Activated T-helper 1 cell treated with anti-CD3 and anti-CD28 coated beads, Interleukin-12 subunit alpha, Interleukin-12 subunit beta, Interleukin-2, Interleukin-4 antibody, amounts not matched to agents 30 ng/mL and 10 ng/mL and 1 ng/mL, durations not matched to agents 14 hours and 24 hours and 36 hours (primary cell): Measurements from ENCODE around the gene FGGY. TPM values are rescaled to one million over a fixed set of nuclear protein-coding genes. Genes with fewer than 3 reads are reported as not detected.

Experiments
- DNase-seq: peaks from one replicate; pipeline ENCODE4 v3.0.0; 2021; ENCODE audit warnings: low spot score
- H3K27ac Mint-ChIP-seq: one replicate; pipeline ENCODE4 v1.8.0; 2021; ENCODE audit warnings: mild to moderate bottlenecking, mixed read lengths
- H3K27me3 Mint-ChIP-seq: one replicate; pipeline ENCODE4 v1.8.0; 2022; ENCODE audit warnings: mild to moderate bottlenecking, moderate library complexity, mixed read lengths; ENCODE audit not compliant: insufficient read depth
- H3K36me3 Mint-ChIP-seq: one replicate; pipeline ENCODE4 v1.8.0; 2021; ENCODE audit warnings: low read depth, mixed read lengths
- H3K4me1 Mint-ChIP-seq: one replicate; pipeline ENCODE4 v1.8.0; 2021; ENCODE audit warnings: low read depth, mixed read lengths
- H3K4me3 Mint-ChIP-seq: one replicate; pipeline ENCODE4 v1.8.0; 2021; ENCODE audit warnings: mild to moderate bottlenecking, moderate library complexity, mixed read lengths
- H3K9me3 Mint-ChIP-seq: one replicate; pipeline ENCODE4 v1.8.0; 2021; ENCODE audit warnings: mixed read lengths
- intact Hi-C: fragments of 100-400 bp; cut with micrococcal nuclease; formaldehyde crosslinking; loops from one replicate; pipeline ENCODE4 v1.15.1; 2024
- total RNA-seq: library from RNA; stranded (reverse); gene quantifications from 2 replicates; pipeline ENCODE4 v1.2.3, GENCODE V29; 2022

The FGGY gene
- total RNA-seq, 1 donor from 2014 or later = 7.1 TPM

DNA sequence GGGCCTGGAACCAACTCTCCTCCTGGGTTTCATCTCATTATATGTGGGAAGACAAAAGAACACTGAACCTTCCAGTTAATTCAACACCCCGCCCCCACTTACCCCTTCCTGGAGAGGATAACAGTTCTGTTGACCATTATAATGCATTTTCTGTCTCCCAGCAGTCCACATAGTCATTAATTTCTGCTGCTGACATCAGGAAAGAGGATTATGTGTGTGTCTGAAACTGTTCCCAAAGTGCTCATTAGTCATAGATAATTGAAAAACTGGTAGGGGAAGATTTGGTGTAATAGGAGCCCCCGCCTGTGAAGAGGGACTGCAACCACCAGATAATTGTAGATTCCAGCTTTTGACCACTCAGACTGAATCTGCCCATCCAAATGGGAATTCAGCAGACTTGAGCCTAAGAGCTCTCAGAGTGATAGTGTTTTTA is 208.7 kb downstream of the FGGY start:
- Mint-ChIP-seq H3K36me3 (no peaks in the 10 kb centered on the region), H3K27me3 (no peaks in the 10 kb centered on the region), H3K9me3 (peaks cover 3% of the 10 kb centered on the region), H3K27ac (no peak overlapping the region), H3K4me1 (no peaks in the 10 kb centered on the region), H3K4me3 (no peak overlapping the region)
- no peak for DNase-seq
- intact Hi-C loops = no loop called here

DNA sequence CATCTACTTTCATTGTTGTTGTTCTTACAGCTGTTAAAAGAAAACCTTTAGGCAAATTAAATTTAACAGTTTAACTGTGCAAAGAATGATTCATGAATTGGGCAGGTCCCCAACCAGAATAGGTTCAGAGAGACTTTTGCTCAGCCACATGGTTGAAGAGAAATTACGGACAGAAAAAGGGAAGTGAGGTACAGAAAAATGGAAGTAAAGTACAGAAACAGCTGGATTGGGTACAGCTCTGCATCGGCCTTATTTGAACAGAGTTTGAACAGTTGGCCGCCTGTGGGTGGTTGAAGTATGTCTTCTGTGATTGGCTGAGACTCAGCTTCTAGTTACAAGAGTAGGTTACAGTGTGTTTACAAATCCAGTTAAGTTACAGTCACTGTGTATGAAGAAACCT is 210.1 kb downstream of the FGGY start:
- Mint-ChIP-seq H3K27ac (no peak overlapping the region), H3K9me3 (peaks cover 3% of the 10 kb centered on the region), H3K36me3 (no peaks in the 10 kb centered on the region), H3K4me3 (no peak overlapping the region), H3K4me1 (no peaks in the 10 kb centered on the region), H3K27me3 (no peaks in the 10 kb centered on the region)
- intact Hi-C loops = no loop called here
- no peak for DNase-seq

DNA sequence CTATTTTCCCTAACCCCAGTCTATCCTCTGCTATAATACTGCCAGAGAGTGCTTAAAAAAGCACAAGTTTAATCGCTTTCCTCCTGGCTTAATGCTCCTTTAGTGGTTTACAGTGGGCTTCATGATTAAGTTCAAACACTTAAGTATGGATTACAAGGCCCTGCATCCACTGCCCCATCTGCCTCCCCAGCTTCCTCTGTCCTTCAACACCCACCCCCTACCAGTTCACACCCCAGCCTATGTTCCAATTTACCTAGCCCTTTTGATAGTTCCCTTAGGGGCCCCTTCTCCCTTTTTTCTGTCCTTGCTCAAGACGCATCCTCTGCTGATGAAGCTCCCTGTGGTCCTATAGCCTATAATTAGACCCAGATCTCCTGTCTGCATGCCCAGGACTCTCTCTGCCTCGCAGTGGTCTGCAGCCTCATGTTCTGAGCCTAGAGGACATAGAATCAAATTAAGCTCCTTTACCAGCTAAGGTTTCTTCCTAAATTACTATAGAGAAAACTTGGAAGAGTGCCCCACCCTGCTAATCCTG is 212.5 kb downstream of the FGGY start:
- Mint-ChIP-seq H3K27me3 (no peaks in the 10 kb centered on the region), H3K36me3 (peaks cover 3% of the 10 kb centered on the region), H3K9me3 (peaks cover 3% of the 10 kb centered on the region), H3K27ac (no peak overlapping the region), H3K4me1 (no peaks in the 10 kb centered on the region), H3K4me3 (no peak overlapping the region)
- no peak for DNase-seq
- intact Hi-C loops = no loop called here

DNA sequence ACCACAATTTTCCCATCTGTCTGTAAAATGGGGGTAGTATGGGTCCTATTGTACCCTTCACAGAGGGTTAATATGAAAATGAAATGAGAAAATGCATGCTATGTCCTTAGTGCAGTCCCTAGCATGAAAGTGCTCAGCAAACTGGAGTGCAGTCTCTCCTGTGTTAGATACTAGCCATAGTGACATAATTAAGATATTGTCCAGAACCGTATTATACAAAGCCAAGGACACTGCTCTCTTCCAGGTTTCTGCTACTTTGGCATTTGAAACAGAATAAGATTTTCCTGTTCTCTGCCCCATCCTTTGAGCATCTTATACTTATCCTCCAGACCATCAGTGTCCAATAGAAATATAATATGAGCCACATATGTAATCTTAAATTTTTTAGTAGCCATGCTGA is 213.4 kb downstream of the FGGY start:
- Mint-ChIP-seq H3K27ac (no peak overlapping the region), H3K9me3 (no peaks in the 10 kb centered on the region), H3K4me3 (no peak overlapping the region), H3K36me3 (peaks cover 3% of the 10 kb centered on the region), H3K4me1 (no peaks in the 10 kb centered on the region), H3K27me3 (no peaks in the 10 kb centered on the region)
- intact Hi-C loops = no loop called here
- no peak for DNase-seq

DNA sequence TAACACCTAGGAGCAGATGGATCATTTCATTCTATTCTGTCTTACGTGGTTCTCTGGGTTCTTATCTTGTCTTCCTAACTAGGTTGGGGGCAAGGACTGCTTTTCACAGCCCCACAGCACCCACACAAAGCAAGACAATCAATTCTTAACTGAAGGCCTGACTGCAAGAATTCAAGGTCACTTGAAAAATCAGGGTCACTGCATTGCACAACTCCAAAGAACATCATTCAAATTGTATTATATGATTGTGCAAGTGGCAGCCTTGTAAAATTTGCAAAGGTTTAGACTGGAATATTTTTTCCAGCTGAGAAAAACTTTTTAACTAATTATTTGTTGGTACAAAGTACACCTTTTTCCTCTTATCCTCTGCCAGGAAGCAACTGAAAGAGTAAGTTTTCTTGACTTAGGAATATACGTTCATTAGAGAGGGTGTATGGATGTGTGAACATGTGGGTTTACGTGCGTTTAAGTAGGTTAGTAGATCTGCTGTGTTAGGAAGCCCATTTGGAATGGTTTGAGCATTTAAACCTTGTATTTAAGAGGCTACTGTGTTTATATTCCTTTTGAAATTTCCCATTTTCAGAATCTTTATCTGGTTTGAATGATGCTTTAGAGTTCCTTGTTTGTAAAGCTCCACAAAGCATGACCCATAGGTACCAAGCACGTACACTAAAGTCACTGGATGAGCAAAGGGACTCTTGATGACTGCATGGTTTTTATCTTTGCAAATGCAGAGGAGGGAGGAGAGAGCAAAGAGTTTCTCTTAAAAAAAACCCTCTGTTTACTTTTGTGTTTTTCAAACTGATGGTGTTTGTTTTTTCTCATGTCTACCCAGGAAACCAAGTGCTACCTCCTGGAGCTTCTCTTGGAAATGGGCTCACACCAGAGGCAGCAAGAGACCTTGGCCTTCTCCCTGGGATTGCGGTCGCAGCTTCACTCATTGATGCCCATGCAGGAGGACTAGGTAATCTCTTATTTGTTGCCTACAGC is 214.9 kb downstream of the FGGY start:
- intact Hi-C loops = no loop called here

DNA sequence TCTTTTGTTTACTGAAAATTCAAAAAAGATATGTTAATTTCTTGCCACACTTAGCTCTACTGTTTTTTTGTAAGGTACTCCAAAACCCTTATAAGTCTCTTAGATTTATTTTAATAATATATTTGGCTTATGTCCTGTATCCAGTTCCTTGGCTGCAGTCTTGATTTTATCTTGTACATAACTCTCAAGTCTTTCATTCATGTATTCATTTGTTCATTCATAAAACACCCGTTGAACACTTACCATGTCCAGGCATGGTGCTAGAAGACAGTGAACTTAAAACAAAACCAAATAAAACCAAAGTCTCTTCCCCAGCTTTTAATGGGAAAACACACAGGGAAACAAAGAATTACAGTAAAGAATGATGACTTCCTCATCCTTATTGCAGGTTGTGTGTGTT is 215.8 kb downstream of the FGGY start:
- Mint-ChIP-seq H3K4me1 (no peaks in the 10 kb centered on the region), H3K36me3 (peaks cover 3% of the 10 kb centered on the region), H3K4me3 (no peak overlapping the region), H3K9me3 (no peaks in the 10 kb centered on the region), H3K27ac (no peak overlapping the region), H3K27me3 (no peaks in the 10 kb centered on the region)
- intact Hi-C loops = no loop called here
- no peak for DNase-seq

More for the DNA sequence above, 214.9 kb downstream of the FGGY start:
- no peak overlapping the region for H3K27ac Mint-ChIP-seq
- H3K36me3 Mint-ChIP-seq = peaks cover 3% of the 10 kb centered on the region
- H3K9me3 Mint-ChIP-seq = no peaks in the 10 kb centered on the region
- no peak overlapping the region for H3K4me3 Mint-ChIP-seq
- no peaks in the 10 kb centered on the region for H3K4me1 Mint-ChIP-seq
- H3K27me3 Mint-ChIP-seq = no peaks in the 10 kb centered on the region
- no peak for DNase-seq

DNA sequence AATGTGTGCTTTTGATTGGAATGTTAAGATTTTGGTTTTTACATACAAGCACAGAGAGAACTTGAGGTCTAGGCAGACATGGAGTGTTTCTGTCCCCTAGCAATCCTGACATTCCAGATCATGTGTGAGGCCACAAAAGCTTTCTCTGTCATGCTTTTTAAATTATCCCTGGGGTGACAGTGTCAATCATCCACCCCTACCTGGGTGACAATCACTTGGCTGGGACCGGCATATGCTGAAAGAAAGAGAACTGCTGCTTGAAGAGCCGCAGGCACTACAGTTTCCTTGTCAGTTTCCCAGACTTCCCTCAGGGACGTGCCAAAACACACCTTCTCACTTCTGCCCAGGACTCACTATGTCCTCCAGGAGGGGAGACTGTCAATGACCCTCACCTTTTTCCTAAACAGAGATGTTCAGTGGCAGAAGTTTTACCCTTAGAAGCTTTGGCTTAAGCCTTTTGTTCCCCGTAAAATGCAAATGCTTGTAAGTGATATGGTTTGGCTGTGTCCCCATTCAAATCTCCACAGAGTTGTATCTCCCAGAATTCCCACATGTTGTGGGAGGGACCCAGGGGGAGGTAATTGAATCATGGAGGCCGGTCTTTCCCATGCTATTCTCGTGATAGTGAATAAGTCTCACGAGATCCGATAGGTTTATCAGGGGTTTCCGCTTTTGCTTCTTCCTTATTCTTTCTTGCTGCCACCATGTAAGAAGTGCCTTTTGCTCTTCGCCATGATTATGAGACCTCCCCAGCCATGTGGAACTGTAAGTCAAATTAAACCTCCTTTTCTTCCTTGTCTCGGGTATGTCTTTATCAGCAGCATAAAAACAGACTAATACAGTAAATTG is 217.4 kb downstream of the FGGY start:
- no peak for DNase-seq
- H3K36me3 Mint-ChIP-seq = peaks cover 3% of the 10 kb centered on the region
- no peaks in the 10 kb centered on the region for H3K4me1 Mint-ChIP-seq
- no peak overlapping the region for H3K4me3 Mint-ChIP-seq
- no peaks in the 10 kb centered on the region for H3K9me3 Mint-ChIP-seq
- no peaks in the 10 kb centered on the region for H3K27me3 Mint-ChIP-seq
- intact Hi-C loops = no loop called here
- H3K27ac Mint-ChIP-seq = no peak overlapping the region

DNA sequence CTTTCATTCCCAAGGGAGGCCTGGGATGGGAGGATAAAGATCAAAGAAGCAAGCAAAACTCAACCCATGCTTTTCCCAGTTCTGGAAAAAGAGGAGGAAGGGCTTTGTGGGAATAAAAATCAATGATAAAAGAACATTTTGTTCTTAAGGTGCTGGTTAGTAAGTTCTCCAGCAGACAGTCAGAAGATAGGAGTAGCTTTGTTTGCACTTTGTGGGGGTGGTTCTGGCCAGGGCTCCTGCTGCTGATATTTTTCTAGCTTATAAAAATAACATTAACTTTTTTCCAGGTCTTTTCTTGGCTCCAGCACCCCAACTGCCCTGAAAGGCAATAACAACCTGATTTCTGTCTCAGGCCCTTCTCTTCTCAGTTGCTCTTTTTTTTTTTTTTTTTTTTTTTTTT is 220.0 kb downstream of the FGGY start:
- no peaks in the 10 kb centered on the region for H3K4me1 Mint-ChIP-seq
- no peak overlapping the region for H3K4me3 Mint-ChIP-seq
- H3K36me3 Mint-ChIP-seq = peaks cover 3% of the 10 kb centered on the region
- intact Hi-C loops = no loop called here
- H3K27me3 Mint-ChIP-seq = no peaks in the 10 kb centered on the region
- H3K27ac Mint-ChIP-seq = no peak overlapping the region
- DNase-seq = no peak
- H3K9me3 Mint-ChIP-seq = no peaks in the 10 kb centered on the region

DNA sequence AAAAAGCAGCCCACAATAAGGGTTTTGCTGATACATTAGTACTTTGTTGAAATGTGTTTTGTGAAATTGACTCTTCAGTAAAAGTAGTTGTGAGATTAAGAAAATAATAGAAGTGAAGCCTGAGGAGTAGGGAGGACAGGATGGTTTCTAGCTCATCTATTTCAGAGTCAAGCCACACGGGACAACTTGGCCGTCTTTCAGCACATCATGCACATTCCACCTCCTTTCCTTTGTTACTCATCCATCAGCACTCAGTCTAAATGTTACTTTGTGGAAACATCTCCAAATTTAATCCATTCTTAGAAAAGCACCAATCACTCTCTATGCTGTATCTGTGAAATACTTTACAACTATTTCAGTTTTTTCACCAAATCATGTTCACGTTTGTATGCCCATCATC is 223.3 kb downstream of the FGGY start:
- H3K36me3 Mint-ChIP-seq = no peaks in the 10 kb centered on the region
- H3K4me1 Mint-ChIP-seq = no peaks in the 10 kb centered on the region
- no peak overlapping the region for H3K27ac Mint-ChIP-seq
- no peaks in the 10 kb centered on the region for H3K9me3 Mint-ChIP-seq
- DNase-seq = no peak
- no peaks in the 10 kb centered on the region for H3K27me3 Mint-ChIP-seq
- intact Hi-C loops = no loop called here
- no peak overlapping the region for H3K4me3 Mint-ChIP-seq

DNA sequence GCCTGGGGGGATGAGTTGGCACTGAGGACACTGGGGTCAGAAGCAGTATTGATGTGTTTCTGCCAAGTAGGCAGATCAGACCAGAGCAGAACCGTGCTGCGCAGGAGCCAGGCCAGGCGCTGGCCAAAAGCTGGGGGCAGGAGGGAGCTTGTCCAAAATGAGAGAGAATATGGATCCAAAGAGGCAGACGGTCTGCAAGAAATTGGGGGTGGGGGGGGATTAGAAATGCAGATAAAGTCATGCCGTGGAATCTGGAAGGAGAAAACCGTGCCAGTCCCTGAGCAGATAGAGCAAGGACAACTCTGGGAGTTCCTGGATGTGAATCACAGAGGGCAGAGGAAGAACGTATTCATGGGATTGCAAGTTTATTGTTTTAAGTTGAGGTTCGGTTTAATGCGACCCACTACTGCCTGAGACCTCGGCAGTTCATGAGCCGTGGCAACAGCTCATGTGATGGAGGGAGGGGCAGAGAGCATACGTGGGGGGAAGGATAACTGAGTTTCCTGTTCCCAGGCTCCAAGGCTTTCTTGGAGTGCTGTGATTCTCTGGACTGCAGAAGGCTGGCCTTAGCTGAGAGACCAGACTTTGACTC is 224.0 kb downstream of the FGGY start:
- Mint-ChIP-seq H3K4me1 (no peaks in the 10 kb centered on the region), H3K27me3 (no peaks in the 10 kb centered on the region), H3K4me3 (no peak overlapping the region), H3K27ac (no peak overlapping the region), H3K36me3 (no peaks in the 10 kb centered on the region), H3K9me3 (no peaks in the 10 kb centered on the region)
- intact Hi-C loops = no loop called here
- DNase-seq = no peak

DNA sequence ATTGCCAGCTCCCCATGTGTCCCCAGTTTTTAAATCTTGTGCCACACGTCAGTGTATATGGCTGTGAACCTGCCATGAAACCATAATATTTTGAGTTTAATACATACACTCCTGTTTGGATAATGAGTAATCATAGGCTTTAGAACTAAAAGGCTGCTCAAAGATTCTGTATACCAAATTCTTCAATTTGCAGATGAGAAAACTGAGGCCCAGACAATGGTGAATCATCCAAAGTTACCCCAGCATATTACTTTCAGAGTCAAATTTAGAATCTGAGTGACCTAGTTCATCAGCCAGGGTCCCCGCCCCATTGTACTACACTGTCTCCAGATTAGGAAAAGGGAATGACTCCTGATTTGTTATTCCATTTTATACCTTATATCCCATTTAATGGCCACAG is 224.6 kb downstream of the FGGY start:
- Mint-ChIP-seq H3K4me3 (no peak overlapping the region), H3K27me3 (no peaks in the 10 kb centered on the region), H3K4me1 (no peaks in the 10 kb centered on the region), H3K36me3 (no peaks in the 10 kb centered on the region), H3K27ac (no peak overlapping the region), H3K9me3 (no peaks in the 10 kb centered on the region)
- intact Hi-C loops = no loop called here
- no peak for DNase-seq

DNA sequence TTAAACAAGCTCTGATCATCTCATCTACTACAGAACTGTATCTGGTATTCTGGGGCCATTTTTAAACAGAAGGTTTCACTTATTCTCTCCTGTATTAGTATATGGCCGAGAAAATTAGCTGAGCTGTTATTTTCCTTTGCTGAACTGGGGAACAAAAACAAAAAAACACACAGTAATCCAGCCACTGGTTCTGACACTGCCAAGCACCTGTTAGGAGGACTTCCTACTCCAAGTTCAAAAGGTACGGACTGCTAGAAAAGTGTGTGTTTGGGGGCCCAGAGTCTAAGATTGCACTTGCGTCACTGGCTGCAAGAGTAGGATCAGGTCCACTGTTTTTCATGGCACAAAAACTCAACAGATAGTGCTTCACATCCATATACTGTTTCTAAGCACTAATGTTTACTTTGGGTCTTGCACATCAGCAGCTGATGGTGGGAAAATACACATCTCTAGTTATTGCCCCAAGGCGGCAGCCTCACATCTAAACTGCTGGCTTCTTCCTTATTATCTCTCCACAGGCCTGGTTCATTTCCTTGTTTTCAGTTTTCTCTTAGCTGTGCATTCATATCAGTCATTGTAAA is 226.1 kb downstream of the FGGY start:
- DNase-seq = no peak
- H3K27me3 Mint-ChIP-seq = no peaks in the 10 kb centered on the region
- no peaks in the 10 kb centered on the region for H3K36me3 Mint-ChIP-seq
- no peak overlapping the region for H3K4me3 Mint-ChIP-seq
- no peaks in the 10 kb centered on the region for H3K4me1 Mint-ChIP-seq
- no peaks in the 10 kb centered on the region for H3K9me3 Mint-ChIP-seq
- no peak overlapping the region for H3K27ac Mint-ChIP-seq
- intact Hi-C loops = no loop called here
